Measurements from ENCODE around the gene ARHGEF33.
A peak's percentile ranks its signal among the peaks of the same experiment; 100 is the strongest.

The ARHGEF33 gene

GRCh38 chr2:38966006-38966405 is 76.3 kb downstream of the ARHGEF33 start:
- DNase-seq, result no peak

- no peak for DNase-seq
Observed at GRCh38 chr2:38966678-38967077, 77.0 kb downstream of the ARHGEF33 start.

DNA sequence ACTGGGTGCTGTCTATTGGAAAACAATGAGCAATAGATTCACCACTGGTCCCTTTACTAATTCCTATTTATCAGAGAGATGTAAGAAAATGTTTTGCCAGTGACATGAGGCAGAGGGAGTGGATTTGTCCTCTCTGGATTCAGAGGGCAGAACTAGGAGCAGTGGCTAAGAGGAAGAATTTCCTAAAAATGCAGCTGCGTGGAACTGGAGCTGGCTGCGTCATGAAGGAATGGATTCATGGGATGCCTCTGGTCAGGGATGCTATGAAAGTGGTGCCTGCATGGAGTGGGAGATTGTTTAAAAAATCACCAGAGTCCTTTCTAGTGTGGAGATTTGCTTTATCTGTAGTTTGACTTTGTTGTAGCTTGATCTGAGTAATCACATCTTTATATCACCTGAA is 78.3 kb downstream of the ARHGEF33 start:
- no peak for DNase-seq

DNA sequence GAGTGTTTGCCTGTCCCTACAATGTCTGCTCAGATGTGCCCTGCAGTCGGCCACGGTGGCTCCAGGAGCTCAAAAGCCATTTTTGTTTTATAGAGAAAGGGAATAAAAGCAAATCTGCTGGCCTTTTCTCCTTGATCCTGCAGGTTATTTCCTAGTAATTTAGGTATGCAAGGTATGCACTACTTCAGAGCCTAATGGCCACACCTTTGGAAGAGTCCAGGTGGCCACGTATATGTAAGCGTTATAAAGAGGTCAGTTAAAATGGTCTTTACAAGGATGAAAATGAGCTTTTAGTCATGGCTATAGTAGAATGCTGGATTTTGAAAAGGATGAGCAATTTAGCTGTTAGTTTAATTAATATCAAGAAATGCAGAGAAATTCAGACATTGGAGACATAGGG is 81.7 kb downstream of the ARHGEF33 start:
- DNase-seq, result no peak

- DNase-seq, result no peak
Observed at GRCh38 chr2:38973266-38973665, 83.6 kb downstream of the ARHGEF33 start.

DNA sequence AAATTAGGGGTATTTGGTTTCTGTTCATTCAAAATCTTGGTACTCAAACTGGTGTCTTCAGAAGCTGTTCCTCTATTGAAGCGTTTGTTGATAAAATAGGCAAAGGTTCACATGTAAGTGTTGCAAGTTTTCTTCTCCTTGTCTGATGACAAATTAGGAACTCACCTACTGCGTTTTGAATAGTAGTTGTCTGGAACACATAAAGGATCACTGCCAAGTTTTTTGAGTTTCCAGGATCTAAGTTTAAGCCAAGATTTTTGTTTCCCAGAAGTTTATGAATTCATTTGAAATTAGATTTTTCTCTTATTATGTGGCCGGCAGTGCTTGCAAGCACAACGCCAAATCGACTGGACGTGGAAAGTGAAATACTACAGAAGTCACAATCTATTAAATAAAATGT is 85.4 kb downstream of the ARHGEF33 start:
- DNase-seq, result no peak

- no peak for DNase-seq
Observed at GRCh38 chr2:38977047-38977446, 87.4 kb downstream of the ARHGEF33 start.

DNA sequence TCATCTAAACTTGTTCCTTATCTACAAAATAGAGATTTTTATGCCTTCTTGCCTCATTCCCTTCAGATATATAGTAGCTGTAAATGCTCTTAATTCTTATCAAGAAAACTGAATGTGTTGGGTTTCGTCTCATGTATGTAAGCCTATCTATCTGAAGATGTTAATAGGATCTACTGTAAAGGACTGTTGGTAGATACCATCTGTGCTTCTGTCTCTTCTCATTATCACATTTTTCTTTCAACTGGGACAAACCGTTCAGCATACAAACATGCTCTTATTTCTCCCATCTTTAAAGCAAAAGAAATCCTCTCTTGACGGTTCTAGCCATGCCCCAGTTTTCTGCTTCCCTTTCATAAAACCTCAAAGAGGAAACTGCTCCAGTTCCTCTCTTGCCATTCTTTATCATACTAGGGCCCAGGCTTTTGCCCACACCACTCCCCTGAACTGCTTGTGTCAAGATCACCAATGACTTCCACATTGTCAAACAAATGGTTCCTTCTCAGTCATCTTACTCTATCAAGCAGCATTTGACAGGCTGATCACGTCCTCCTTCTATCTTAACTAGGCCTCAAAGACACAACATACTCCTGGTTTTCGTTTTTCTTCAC is 88.7 kb downstream of the ARHGEF33 start:
- no peak for DNase-seq

GRCh38 chr2:38978908-38979307 is 89.2 kb downstream of the ARHGEF33 start:
- DNase-seq, result no peak

DNA sequence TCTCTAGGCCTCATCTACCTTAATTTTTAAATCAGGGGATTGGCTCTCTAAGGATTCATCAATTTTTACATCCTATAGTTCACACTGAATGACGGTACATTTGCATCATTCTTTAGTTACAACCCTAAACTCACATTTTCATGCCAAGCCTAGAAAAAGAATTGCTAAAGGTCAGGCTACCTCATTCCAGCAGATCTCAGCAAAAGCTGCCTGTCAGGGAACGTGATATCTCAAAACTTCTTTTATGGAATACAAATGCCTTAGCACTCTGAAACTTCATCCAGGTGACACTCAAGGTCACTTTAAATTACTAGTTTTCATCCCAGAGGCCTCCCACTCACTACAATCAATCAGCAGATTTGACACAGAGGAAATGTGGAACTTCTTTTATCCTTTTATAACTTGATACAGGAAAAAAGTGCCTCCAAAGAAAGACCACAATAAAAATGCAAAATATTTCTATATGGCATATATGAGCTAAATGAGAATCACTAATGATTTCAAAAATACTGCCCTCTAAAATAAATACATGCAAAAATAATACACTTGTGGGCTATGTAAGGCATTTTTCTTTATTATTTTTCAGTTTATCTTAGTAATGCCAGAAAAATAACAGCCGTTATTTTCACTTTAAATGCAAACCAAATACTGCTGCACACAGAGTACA is 91.5 kb downstream of the ARHGEF33 start:
- DNase-seq, result no peak

GRCh38 chr2:38981670-38982357 is 92.1 kb downstream of the ARHGEF33 start:
- DNase-seq, result no peak

DNA sequence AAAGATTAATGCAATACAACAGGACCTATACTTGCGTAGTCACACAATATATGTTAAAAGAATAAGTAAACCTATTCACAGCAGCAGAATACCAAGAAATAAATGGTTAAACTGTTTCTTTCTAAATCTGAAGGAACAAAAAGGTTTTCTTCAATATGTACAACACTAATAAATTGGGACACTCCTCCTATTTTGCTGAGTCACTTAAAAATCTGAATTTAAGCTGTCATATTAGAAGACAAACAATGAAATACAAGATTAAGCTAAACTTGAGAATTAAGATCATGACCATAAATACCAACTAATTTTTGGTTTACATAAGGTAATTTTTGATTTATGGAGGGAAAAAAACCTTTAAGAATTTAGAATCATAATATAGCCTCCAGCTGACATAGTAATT is 92.8 kb downstream of the ARHGEF33 start:
- DNase-seq, result no peak

- no peak for DNase-seq
Observed at GRCh38 chr2:38988716-38989115, 99.0 kb downstream of the ARHGEF33 start.

- no peak for DNase-seq
Observed at GRCh38 chr2:38991899-38992298, 102.2 kb downstream of the ARHGEF33 start.

GRCh38 chr2:38997781-38998180 is 108.1 kb downstream of the ARHGEF33 start:
- DNase-seq, result peak; percentile 6

DNA sequence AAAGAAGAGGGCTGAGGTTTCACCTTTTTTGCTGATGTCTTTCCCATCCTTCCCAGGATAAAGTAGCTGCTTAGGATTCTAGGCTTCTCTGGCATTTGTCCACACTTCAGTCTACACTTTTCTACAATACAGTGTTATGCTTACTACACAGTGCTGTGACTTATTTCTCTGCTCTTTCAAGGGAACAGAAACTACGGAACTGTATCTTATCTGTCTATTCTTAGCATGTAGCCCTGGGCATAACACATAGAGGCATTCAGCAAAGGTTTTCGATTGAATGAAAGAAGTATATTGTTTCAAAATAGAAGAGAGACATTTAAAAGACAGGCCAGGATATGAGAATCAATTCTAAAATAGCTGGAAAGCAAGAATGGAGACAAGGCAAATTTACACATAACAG is 110.9 kb downstream of the ARHGEF33 start:
- DNase-seq, result no peak

GRCh38 chr2:39007875-39008504 is 118.3 kb downstream of the ARHGEF33 start:
- no peak for DNase-seq

- no peak for DNase-seq
Observed at GRCh38 chr2:39008665-39009064, 119.0 kb downstream of the ARHGEF33 start.

DNA sequence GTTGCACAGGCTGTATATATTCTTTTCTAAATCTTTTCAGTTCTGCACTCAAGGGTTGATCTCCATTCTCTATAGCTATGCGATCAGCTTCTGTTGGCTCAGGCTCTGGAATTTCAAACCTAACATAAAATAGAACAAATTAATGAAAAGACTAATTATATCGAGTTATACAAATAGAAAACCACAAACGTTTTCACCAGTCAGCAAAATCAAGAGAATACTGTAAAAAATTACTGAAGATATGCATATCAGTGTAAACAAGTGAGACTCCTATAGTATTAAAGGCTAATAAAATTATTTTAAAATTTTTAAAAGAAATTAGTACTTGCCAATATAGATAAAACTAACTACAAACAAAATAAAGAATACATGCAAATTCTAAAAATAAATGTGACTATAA is 124.2 kb downstream of the ARHGEF33 start:
- no peak for DNase-seq

GRCh38 chr2:39015424-39015823 is 125.7 kb downstream of the ARHGEF33 start:
- no peak for DNase-seq

- DNase-seq, result no peak
Observed at GRCh38 chr2:39017334-39017733, 127.7 kb downstream of the ARHGEF33 start.

DNA sequence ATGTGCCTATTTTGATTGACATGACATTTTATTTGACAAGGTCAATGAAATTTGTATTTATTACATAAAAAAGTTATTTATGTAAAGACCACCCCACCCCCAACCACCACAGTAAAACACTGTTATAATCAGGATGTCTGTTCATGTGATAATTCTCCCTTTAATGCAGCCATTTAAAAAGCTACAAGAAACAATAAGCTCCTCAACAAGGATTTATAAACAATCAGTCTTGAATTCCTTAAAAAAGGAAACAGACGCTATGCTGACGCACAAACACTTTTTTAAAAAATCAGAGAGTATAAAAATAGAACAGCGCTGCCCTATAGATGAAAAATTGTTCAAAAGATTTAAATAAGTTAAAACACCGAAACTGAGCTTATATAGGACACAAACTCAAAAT is 129.0 kb downstream of the ARHGEF33 start:
- DNase-seq, result no peak

DNA sequence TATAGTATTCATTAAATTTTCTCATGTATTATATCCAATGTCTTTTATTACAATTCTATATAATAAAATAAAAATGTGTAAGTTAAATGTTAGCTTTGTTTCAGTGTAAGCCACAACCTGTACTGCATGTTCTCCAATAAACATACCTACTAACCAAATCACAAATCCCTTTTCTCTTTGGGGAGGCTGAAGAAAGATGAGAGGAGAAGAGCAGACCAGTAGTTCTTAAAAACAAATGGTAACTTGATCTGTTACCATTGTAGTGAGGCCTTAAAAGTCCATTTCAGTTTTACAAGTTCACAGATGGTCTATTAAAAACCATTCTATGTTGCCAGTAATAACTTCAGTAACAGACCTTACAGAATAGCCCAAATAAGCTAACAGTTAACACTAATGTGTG is 130.7 kb downstream of the ARHGEF33 start:
- no peak for DNase-seq

DNA sequence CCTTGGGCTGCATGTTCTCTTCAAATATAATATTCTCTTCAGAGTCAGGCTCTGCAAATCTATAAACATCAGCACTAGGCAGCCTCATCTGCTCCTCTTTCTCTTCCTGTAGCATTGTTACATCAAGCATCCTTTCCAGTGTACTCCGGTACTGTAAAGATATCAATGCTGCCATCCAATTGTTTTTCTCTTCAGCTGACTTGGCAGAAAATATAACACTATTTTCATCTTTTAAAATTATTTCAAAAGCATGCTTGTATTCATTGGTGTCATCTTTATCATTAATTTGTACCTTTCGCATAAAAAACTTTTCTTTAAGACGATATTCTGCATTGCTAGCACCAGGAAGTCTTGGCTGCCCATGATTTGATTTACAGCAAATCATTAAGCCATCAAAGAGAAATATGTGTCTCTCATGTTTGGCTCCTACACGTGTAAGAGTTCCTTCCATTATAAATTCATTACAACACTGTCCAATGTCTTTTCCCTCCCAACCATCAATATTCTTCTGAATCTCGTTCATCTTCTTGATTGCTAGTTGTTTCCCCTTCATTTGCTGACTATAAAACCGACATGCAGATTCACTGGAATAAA is 133.1 kb downstream of the ARHGEF33 start:
- DNase-seq, result no peak
